ENCODE measurements around the gene PLD4. TPM values are rescaled to one million over a fixed set of nuclear protein-coding genes. Genes with fewer than 3 reads are reported as not detected.

Gene PLD4, protein sequence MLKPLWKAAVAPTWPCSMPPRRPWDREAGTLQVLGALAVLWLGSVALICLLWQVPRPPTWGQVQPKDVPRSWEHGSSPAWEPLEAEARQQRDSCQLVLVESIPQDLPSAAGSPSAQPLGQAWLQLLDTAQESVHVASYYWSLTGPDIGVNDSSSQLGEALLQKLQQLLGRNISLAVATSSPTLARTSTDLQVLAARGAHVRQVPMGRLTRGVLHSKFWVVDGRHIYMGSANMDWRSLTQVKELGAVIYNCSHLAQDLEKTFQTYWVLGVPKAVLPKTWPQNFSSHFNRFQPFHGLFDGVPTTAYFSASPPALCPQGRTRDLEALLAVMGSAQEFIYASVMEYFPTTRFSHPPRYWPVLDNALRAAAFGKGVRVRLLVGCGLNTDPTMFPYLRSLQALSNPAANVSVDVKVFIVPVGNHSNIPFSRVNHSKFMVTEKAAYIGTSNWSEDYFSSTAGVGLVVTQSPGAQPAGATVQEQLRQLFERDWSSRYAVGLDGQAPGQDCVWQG
- total RNA-seq (2021; ENCODE audit: unreplicated experiment) (0.15 TPM), Bru-seq, nascent RNA (percentile 6 among the genes with signal in this experiment), BruChase-seq, experiment 1, labeled RNA remaining after a 2-hour chase (not detected), BruChase-seq, experiment 2, labeled RNA remaining after a 6-hour chase (percentile 7 among the genes with signal in this experiment)
- polyA plus RNA-seq (2012; ENCODE audit: insufficient read length), result not detected
- long read RNA-seq, result 0 reads

- no peaks in the 10 kb centered on the region for H3K27me3 ChIP-seq (ENCODE audit: control insufficient read depth, insufficient read depth, low read length)
- H3K27ac ChIP-seq (ENCODE audit: low read length), result no peak within 1 kb of the TSS
- DNase-seq (ENCODE audit: low read depth, low spot score) (no peak), ATAC-seq (peak; percentile 46; the same call in 1 of the 2 replicates)
- no peaks in the 10 kb centered on the region for H3K9me3 ChIP-seq (ENCODE audit: control insufficient read depth, insufficient read depth, low read depth, low read length)
- intact Hi-C loops (cut with micrococcal nuclease; ENCODE audit: unreplicated experiment) (no loop called here), in situ Hi-C loops (cut with HindIII; ENCODE audit: low pct_unique_long_range_greater_than_20kb, low sequenced_read_pairs) (no loop called here)
- no TSS peak for BruUV-seq (replicated peaks)
- ChIA-PET POLR2A (no interaction called here), CTCF (interaction anchor here (0.5 kb wide), 1 partner anchor 50 kb away, joined by 3 read pairs; no protein-coding TSS in a partner anchor)
- no peaks in the 10 kb centered on the region; the same call in 1 of the 2 replicates for H3K4me1 ChIP-seq (ENCODE audit: control insufficient read depth, insufficient read depth, low read length)
- no peaks in the 10 kb centered on the region for H3K36me3 ChIP-seq (ENCODE audit: control insufficient read depth, insufficient read depth, low read length)
- H3K4me3 ChIP-seq (ENCODE audit: low read depth in 2 of 2, low read length in 2 of 2), result no peak within 1 kb of the TSS
- TF ChIP-seq POLR2AphosphoS5 (IDR thresholded peaks at IDR 0.05; ENCODE audit: low read depth, low read length), result no peak
- no peak for TF ChIP-seq REST (IDR thresholded peaks at IDR 0.05; ENCODE audit: insufficient read depth in 1 of 2, low read depth in 2 of 2, low read length in 1 of 2)
- no peak for TF ChIP-seq TCF7L2 (IDR thresholded peaks at IDR 0.05; ENCODE audit: low read depth, low read length)
These were observed at the start of gene PLD4 for GRCh38 chr14:104924421-104925213. PLD4 (plus strand) TSS chr14:104924879; CDS start chr14:104927141, 2,262 bp downstream.

DNA sequence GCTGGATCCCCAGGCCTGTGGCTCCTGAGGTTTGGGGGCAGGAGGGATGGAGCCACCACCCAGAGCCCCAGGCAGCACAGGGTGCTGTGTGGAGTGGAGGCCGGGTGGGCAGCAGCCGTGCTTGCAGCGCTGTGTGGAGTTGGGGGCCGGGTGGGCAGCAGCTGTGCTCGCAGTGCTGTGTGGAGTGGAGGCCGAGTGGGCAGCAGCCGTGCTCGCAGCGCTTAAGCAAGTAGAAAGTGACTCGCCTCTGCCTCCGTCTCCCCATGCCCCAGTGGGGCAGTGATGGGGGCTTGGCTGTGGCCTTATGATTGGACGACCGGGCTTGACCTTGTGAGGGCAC lies 49.3 kb upstream of the PLD4 start:
- H3K9me3 ChIP-seq (ENCODE audit: control insufficient read depth, insufficient read depth, low read depth, low read length), result no peaks in the 10 kb centered on the region
- DNase-seq (ENCODE audit: low read depth, low spot score), result no peak
- intact Hi-C loops (cut with micrococcal nuclease; ENCODE audit: unreplicated experiment) (no loop called here), in situ Hi-C loops (cut with HindIII; ENCODE audit: low pct_unique_long_range_greater_than_20kb, low sequenced_read_pairs) (no loop called here)
- POLR2A ChIA-PET, result no interaction called here
- no peaks in the 10 kb centered on the region for H3K36me3 ChIP-seq (ENCODE audit: control insufficient read depth, insufficient read depth, low read length)
- H3K4me3 ChIP-seq (ENCODE audit: low read depth in 2 of 2, low read length in 2 of 2), result no peak overlapping the region
- BruUV-seq (replicated peaks), result no TSS peak
- H3K27ac ChIP-seq (ENCODE audit: low read length), result no peak overlapping the region
- H3K4me1 ChIP-seq (ENCODE audit: control insufficient read depth, insufficient read depth, low read length), result no peaks in the 10 kb centered on the region; the same call in 1 of the 2 replicates
- no peak for TF ChIP-seq CTCF (IDR thresholded peaks at IDR 0.05)
- no peak for TF ChIP-seq TCF7L2 (IDR thresholded peaks at IDR 0.05; ENCODE audit: low read depth, low read length)
- TF ChIP-seq POLR2AphosphoS5 (IDR thresholded peaks at IDR 0.05; ENCODE audit: low read depth, low read length), result no peak
- no peak for TF ChIP-seq SIN3A (IDR thresholded peaks at IDR 0.05; ENCODE audit: borderline replicate concordance, insufficient read depth, low read depth, low read length)
- TF ChIP-seq REST (IDR thresholded peaks at IDR 0.05; ENCODE audit: insufficient read depth in 1 of 2, low read depth in 2 of 2, low read length in 1 of 2), result no peak
- no peak for ATAC-seq
- no peaks in the 10 kb centered on the region for H3K27me3 ChIP-seq (ENCODE audit: control insufficient read depth, insufficient read depth, low read length)
- CTCF ChIA-PET, result no interaction called here
